NK-92 treated with Interleukin-12 subunit alpha and Interleukin-12 subunit beta, amount 100 ng/mL, for 24 hours (cell line): Measurements from ENCODE around the gene CLDN22.

Experiments used
- DNase-seq: peaks from one replicate; lab custom pipeline; 2025; lab: John Stamatoyannopoulos, UW

The CLDN22 gene

GRCh38 chr4:183320211-183321059 lies at the start of gene CLDN22:
Gene CLDN22 (minus strand): TSS chr4:183320276. CDS start chr4:183320218, 58 bp downstream.
- no peak for DNase-seq

- DNase-seq = no peak
Measured at GRCh38 chr4:183369073-183369472, 49.0 kb upstream of the CLDN22 start.

- DNase-seq = no peak
Measured at GRCh38 chr4:183366206-183366835, 46.2 kb upstream of the CLDN22 start.

GRCh38 chr4:183364025-183364424 lies 43.9 kb upstream of the CLDN22 start:
- DNase-seq = no peak

- no peak for DNase-seq
Measured at GRCh38 chr4:183362916-183363542, 43.0 kb upstream of the CLDN22 start.

GRCh38 chr4:183362036-183362435 lies 42.0 kb upstream of the CLDN22 start:
- no peak for DNase-seq

- no peak for DNase-seq
Measured at GRCh38 chr4:183360161-183360919, 40.3 kb upstream of the CLDN22 start.

GRCh38 chr4:183358215-183358755 lies 38.2 kb upstream of the CLDN22 start:
- no peak for DNase-seq

GRCh38 chr4:183356931-183357675 lies 37.0 kb upstream of the CLDN22 start:
- DNase-seq = no peak

GRCh38 chr4:183356173-183356830 lies 36.2 kb upstream of the CLDN22 start:
- no peak for DNase-seq

GRCh38 chr4:183355405-183355804 lies 35.3 kb upstream of the CLDN22 start:
- no peak for DNase-seq

- no peak for DNase-seq
Measured at GRCh38 chr4:183354219-183354618, 34.1 kb upstream of the CLDN22 start.

- DNase-seq = no peak
Measured at GRCh38 chr4:183353557-183353956, 33.5 kb upstream of the CLDN22 start.

- DNase-seq = no peak
Measured at GRCh38 chr4:183352546-183352945, 32.5 kb upstream of the CLDN22 start.

GRCh38 chr4:183350317-183351071 lies 30.4 kb upstream of the CLDN22 start:
- no peak for DNase-seq

- no peak for DNase-seq
Measured at GRCh38 chr4:183349673-183350072, 29.6 kb upstream of the CLDN22 start.

- DNase-seq = no peak
Measured at GRCh38 chr4:183348706-183349659, 28.9 kb upstream of the CLDN22 start.

GRCh38 chr4:183348136-183348535 lies 28.1 kb upstream of the CLDN22 start:
- no peak for DNase-seq

- no peak for DNase-seq
Measured at GRCh38 chr4:183347566-183347965, 27.5 kb upstream of the CLDN22 start.
